ENCODE data around the gene NTNG1. TPM values are rescaled to one million over a fixed set of nuclear protein-coding genes. Genes with fewer than 3 reads are reported as not detected.

The NTNG1 gene
- total RNA-seq, 2 donors from 2014 or later: 0.26 to 4.9 TPM

DNA sequence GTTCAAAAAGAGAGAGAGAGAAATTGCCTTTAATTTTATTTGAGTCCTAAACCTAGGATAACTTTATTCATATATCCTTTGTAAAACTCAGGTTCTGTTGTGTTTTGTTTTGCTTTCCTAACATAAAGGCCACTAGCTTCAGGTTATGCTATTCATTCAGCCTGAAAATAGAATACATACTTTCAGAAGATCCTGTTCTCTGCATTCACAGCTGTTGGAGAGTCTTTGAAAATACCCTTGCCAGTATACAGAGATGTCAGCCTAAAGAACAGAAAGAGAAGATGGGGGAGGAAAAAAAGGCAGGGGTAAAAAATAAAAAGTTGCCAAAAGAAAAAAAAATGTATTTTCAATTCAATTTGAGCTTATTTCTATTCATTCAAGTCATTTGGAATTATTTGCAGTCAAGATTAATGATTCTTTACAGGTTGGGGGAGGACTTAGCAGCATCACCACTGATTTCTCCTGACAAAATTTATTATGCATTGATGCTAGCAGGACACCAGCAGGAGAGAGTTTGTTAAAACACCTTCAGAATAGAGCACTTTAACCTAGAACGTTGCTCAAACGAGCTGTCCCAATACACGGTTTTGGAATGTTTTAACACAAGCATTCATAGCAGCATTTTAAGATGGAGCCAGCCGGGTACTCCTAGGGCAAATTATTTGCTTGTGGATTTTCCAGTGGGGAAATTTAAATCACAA lies 318.5 kb downstream of the NTNG1 start:
- no peak overlapping the region for H3K27ac ChIP-seq
- no peak for DNase-seq
- ATAC-seq: no peak
- no peaks in the 10 kb centered on the region for H3K9me3 ChIP-seq
- TF ChIP-seq POLR2A (IDR thresholded peaks at IDR 0.05): no peak
- TF ChIP-seq, protein P1, sequence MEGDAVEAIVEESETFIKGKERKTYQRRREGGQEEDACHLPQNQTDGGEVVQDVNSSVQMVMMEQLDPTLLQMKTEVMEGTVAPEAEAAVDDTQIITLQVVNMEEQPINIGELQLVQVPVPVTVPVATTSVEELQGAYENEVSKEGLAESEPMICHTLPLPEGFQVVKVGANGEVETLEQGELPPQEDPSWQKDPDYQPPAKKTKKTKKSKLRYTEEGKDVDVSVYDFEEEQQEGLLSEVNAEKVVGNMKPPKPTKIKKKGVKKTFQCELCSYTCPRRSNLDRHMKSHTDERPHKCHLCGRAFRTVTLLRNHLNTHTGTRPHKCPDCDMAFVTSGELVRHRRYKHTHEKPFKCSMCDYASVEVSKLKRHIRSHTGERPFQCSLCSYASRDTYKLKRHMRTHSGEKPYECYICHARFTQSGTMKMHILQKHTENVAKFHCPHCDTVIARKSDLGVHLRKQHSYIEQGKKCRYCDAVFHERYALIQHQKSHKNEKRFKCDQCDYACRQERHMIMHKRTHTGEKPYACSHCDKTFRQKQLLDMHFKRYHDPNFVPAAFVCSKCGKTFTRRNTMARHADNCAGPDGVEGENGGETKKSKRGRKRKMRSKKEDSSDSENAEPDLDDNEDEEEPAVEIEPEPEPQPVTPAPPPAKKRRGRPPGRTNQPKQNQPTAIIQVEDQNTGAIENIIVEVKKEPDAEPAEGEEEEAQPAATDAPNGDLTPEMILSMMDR (IDR thresholded peaks at IDR 0.05): no peak
- 41 to 42% methylated on average over 4 of the region's 4 CpGs for WGBS, 2 donors
- H3K4me3 ChIP-seq: no peak overlapping the region
- H3K27me3 ChIP-seq: no peaks in the 10 kb centered on the region
- intact Hi-C loops (cut with DNase I): no loop called here
- no peaks in the 10 kb centered on the region for H3K36me3 ChIP-seq (replicated peaks in 1 of 2; ENCODE audit: insufficient read depth in 1 of 2, low read depth in 2 of 2)
- H3K4me1 ChIP-seq: no peaks in the 10 kb centered on the region

DNA sequence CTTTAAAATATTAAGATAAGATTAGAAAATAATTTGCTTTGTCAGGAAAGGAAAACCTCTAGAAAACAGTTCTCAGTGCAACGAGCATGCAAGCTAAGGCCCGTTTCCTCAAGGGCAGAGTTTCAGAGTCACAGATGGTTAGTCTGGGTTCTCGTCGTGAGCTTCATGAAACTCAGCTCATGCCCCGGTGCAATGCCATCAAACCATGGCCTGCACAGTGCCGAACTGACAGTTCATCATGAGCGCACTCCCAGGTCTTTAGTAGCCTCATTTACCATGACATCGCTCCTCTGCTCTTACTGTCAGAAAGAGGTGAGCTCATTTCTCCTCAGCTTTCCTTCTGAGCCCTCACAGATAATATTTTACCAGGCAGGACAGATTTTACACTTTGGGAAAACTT lies 319.2 kb downstream of the NTNG1 start:
- H3K27me3 ChIP-seq: no peaks in the 10 kb centered on the region
- no peaks in the 10 kb centered on the region for H3K4me1 ChIP-seq
- no peak overlapping the region for H3K27ac ChIP-seq
- no peak for ATAC-seq
- 59 to 68% methylated on average over 8 of the region's 8 CpGs for WGBS, 2 donors
- intact Hi-C loops (cut with DNase I): no loop called here
- H3K36me3 ChIP-seq (replicated peaks in 1 of 2; ENCODE audit: insufficient read depth in 1 of 2, low read depth in 2 of 2): no peaks in the 10 kb centered on the region
- TF ChIP-seq POLR2A (IDR thresholded peaks at IDR 0.05): no peak
- TF ChIP-seq, protein P1 (IDR thresholded peaks at IDR 0.05): no peak
- no peaks in the 10 kb centered on the region for H3K9me3 ChIP-seq
- no peak for DNase-seq
- no peak overlapping the region for H3K4me3 ChIP-seq

DNA sequence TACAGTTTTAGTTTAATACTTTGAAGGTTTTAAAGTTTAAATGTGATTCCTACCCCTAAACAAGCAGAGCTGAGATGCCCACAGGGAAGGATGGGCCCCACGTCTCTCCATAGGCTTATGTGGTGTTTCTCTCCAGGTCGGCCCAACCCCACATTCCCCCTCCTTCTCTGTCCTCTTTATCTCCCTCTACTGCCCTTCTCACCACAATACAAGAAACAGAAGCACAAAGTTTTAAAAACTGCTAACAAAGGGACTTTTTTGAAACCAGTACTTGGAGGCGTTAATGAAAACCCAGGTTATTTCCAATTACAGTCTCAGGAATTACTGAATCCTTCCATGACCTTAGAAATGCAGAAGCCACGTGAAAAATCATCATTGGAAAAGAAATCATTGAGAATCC lies 324.0 kb downstream of the NTNG1 start:
- Histone ChIP-seq H3K36me3 (replicated peaks in 1 of 2; ENCODE audit: insufficient read depth in 1 of 2, low read depth in 2 of 2) (no peaks in the 10 kb centered on the region), H3K27me3 (no peaks in the 10 kb centered on the region), H3K9me3 (no peaks in the 10 kb centered on the region), H3K27ac (no peak overlapping the region), H3K4me3 (no peak overlapping the region), H3K4me1 (no peaks in the 10 kb centered on the region)
- DNase-seq (no peak), ATAC-seq (no peak)
- intact Hi-C loops (cut with DNase I): no loop called here
- 46 to 47% methylated on average over 4 of the region's 4 CpGs for WGBS, 2 donors
- TF ChIP-seq POLR2A (IDR thresholded peaks at IDR 0.05): no peak
- TF ChIP-seq, protein P1 (IDR thresholded peaks at IDR 0.05): no peak

DNA sequence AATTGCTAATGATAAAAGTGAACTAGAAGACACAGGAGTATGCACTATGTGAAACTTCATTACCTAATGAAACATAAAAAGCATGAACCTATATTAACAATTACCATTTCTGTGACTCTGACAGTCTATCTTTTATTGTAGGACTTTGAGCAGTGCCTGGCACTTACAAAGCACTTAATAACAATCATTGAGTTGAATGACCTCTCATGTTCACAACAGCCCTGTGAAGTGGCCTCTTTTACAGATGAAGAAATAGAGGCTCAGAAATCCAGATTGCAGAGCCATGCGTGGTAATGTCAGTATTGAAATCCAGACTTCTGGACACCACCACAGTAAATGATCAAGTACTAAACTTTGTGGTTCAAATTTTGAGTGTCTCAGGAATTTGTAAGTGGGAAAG lies 326.4 kb downstream of the NTNG1 start:
- 67 to 79% methylated on average over 1 of the region's 1 CpG for WGBS, 2 donors
- H3K4me1 ChIP-seq: no peaks in the 10 kb centered on the region
- H3K4me3 ChIP-seq: no peak overlapping the region
- no peaks in the 10 kb centered on the region for H3K9me3 ChIP-seq
- DNase-seq (no peak), ATAC-seq (no peak)
- no peak for TF ChIP-seq POLR2A (IDR thresholded peaks at IDR 0.05)
- TF ChIP-seq, protein P1 (IDR thresholded peaks at IDR 0.05): no peak
- intact Hi-C loops (cut with DNase I): no loop called here
- no peaks in the 10 kb centered on the region for H3K36me3 ChIP-seq (replicated peaks in 1 of 2; ENCODE audit: insufficient read depth in 1 of 2, low read depth in 2 of 2)
- H3K27ac ChIP-seq: no peak overlapping the region
- no peaks in the 10 kb centered on the region for H3K27me3 ChIP-seq

DNA sequence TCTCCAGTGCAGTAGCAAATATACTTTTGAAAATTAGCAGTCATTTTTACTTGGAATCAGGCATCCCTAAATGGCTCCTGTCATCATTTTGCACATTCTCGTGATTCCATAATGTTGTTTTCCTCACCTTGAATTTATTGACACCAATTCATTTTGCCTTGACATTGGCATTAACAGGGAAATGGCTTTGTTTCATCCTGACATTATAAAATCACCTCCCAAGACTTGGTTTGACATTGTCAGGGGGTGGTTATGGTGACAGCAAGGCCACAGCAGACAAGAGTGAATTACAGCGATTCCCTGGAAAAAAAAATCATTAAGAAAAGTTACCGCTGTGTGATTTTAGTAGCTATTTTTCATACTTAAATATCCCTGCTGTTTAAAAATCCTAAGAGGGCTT lies 327.0 kb downstream of the NTNG1 start:
- DNase-seq (no peak), ATAC-seq (no peak)
- no peaks in the 10 kb centered on the region for H3K4me1 ChIP-seq
- no peak overlapping the region for H3K27ac ChIP-seq
- intact Hi-C loops (cut with DNase I): no loop called here
- no peaks in the 10 kb centered on the region for H3K36me3 ChIP-seq (replicated peaks in 1 of 2; ENCODE audit: insufficient read depth in 1 of 2, low read depth in 2 of 2)
- no peak overlapping the region for H3K4me3 ChIP-seq
- H3K9me3 ChIP-seq: no peaks in the 10 kb centered on the region
- H3K27me3 ChIP-seq: no peaks in the 10 kb centered on the region
- TF ChIP-seq POLR2A (IDR thresholded peaks at IDR 0.05): no peak
- TF ChIP-seq, protein P1 (IDR thresholded peaks at IDR 0.05): no peak
- 63 to 74% methylated on average over 3 of the region's 3 CpGs for WGBS, 2 donors
